Measurements from ENCODE around the gene RAB11A. TPM values are rescaled to one million over a fixed set of nuclear protein-coding genes. Genes with fewer than 3 reads are reported as not detected.

The RAB11A gene
- total RNA-seq (2022; extraction: Qiagen RNA extraction; ENCODE audit: low read depth): 261 to 353 TPM (median 295 TPM) in 5 replicates

DNA sequence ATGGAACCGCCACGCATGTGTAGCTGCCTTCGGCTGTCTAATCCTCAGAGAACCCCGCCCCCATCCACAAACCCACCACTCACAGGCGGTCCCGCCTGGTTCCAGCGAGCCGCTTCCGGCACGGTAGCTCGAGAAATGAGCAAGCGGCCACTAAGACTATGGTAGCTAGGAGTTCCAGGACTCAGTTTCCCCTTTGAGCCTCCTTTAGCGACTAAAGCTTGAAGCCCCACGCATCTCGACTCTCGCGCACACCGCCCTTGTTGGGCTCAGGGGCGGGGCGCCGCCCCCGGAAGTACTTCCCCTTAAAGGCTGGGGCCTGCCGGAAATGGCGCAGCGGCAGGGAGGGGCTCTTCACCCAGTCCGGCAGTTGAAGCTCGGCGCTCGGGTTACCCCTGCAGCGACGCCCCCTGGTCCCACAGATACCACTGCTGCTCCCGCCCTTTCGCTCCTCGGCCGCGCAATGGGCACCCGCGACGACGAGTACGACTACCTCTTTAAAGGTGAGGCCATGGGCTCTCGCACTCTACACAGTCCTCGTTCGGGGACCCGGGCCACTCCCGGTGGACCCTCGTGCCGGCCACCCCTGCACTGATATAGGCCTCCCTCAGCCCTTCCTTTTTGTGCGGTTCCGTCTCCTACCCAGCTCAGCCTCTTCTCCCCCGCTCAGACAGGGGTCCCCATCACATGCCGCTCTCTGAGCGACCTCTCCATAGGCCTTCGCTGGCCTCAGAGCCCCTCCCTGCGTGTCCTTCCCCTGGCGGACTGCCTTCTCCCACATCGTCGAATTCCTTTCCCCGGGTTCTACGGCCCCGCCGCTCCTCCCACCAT lies at the start of gene RAB11A:
TSS of gene RAB11A (plus strand) at position 366 of the 828 bp plus-strand sequence. CDS start at position 461, 95 bp downstream.

Other genes with a start within 250 kb of the RAB11A start
- 2.2 to 5.1 TPM (median 4.0 TPM) in 5 replicates for gene SLC24A1, start 247.6 kb upstream of the RAB11A start, total RNA-seq (2022; extraction: Qiagen RNA extraction; ENCODE audit: low read depth)
- gene DENND4A, start 77.2 kb upstream of the RAB11A start, total RNA-seq (2022; extraction: Qiagen RNA extraction; ENCODE audit: low read depth): 6.1 to 9.5 TPM (median 6.3 TPM) in 5 replicates

Data from A549 treated with CpdA at 1 μM for 4 hours (cell line).